NCI-H69 (cell line): ENCODE measurements around the gene BICD1.
A peak's percentile ranks its signal among the peaks of the same experiment; 100 is the strongest.
"Not testable (repeated sequence)": the region's sequence is repeated elsewhere in the genome, so short reads cannot be mapped to it uniquely, and the experiment has no call there.

ENCODE experiments used
- DNase-seq: peaks from one replicate; lab custom pipeline; 2025; lab: John Stamatoyannopoulos, UW

BICD1 gene

DNA sequence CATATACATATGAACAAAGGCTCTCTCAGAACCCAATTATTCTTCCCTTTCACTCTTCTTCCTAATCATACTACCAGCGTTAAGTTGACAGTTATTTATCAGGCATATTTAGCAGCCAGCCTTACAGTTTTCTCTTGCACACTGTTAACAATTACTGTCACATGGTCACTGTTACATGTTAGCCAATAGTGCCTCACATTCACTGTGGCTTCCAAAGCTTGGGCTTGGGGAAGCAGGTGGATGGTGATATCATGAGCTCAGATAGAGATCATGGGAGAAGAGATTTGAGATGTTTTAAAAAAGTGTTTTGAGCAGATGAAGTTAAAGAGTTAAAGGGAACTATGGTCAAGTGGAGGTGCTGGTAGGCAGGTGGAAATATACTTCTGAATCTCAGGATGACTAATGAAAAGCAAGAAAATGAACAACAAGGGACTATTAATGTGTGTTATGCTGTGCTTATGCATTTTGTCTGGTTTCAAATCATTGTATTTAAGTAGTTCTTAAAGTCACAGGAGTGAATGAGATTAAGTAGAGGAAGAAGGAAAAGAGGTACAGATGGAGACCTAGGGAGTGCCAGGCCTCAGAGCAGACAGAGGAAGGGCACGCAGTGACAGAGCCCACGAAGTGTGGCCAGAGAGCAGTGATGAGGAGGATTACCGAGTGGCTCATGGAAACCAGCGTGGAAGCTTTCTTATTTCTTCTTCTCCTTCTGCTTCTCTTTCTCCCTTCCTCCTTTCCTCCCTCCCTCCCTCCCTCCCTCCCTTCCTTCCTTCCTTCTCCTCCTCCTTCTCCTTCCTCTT, 39.6 kb downstream of the BICD1 start:
- no peak for DNase-seq

DNA sequence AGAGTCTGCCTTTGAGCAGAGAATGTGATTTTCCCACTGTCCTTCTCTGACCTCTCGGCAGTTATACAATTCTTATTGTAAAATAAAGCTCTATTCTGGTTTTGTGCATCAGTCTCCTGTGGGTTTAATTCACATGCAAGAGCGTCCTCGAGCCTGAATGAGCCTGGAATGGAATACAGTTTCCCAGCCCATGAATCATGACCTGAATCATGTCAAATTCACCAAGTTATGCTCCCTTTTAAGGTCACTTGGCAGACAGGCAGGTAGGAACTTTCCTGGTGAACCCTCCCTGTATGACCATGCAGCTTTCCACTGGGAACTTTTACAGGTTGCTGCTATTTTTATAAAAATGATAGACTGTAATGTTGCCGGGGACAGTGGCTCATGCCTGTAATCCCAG, 41.7 kb downstream of the BICD1 start:
- DNase-seq: no peak

DNA sequence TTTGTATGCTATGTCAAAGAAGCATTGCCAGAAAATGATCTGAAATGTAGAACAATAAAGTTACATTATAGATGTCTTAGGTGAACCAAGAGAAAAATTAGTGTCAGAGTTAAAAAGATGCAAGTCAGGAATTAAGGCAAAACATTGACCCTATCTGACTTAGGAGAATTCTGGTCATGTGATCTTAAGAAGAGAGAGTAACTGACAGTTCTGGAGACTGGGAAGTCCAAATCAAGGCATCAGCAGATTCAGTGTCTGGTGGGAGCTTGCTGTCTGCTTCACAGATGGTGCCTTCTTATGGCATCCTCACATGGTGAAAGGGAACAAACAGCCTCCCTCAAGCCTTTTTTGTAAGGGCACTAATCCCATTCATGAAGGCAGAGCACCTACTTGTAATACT, 42.8 kb downstream of the BICD1 start:
- DNase-seq: no peak

DNA sequence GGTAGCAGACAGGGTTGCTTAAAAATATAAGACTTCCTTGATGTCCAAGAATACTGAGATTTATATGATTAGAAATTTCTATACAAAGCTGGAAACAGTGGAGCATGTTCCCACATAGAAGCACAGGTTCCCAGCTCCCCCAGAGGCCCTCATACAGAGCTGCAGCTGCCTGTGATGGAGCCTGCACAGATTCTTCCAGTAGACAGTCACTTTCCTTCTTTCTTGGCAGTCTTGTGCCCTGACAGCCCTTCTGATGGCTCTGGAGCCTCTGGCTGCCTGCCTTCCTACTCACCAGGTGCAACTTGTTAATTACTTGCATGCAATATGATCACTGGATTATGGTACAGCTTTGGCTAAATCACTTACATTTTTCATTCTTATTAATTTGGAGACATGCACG, 44.4 kb downstream of the BICD1 start:
- DNase-seq: peak; percentile 66

DNA sequence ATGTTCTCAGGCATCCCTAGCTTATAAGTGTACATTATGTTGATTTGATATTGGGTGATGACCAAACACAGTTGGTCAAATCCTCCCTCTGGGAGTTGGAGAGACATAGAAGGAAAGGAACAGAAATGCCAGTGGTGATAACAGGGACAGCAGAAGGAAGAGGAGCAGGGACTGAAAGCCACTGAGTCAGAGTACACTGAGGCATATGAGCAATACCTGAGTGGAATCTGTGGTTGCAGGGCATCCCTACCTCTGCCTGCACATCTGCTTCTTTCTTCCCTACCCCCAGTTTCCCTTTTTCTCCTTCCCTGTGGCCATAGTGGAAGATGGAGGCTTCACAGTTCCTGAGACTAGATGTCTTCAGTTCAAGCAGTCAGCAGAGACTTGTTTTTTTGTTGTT, 44.9 kb downstream of the BICD1 start:
- no peak for DNase-seq

DNA sequence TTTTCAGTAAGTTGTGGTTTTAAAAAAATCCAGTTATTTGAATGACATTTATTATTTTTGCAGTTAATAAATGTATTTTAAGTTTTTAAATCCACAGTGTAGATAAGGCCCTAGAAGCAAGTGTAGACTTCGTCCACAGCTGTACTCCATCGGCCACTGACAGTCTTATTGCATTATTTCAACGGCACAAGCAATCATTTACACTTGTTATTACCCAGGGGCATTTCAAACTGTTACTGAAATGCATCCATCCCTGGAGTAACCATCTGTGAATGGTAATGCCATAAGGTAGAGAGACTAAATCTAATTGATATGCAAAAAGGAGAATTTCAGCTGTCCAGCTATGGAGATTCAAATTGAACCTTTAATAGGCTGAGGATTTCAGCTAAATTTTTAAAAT, 48.4 kb downstream of the BICD1 start:
- peak; percentile 98 for DNase-seq

DNA sequence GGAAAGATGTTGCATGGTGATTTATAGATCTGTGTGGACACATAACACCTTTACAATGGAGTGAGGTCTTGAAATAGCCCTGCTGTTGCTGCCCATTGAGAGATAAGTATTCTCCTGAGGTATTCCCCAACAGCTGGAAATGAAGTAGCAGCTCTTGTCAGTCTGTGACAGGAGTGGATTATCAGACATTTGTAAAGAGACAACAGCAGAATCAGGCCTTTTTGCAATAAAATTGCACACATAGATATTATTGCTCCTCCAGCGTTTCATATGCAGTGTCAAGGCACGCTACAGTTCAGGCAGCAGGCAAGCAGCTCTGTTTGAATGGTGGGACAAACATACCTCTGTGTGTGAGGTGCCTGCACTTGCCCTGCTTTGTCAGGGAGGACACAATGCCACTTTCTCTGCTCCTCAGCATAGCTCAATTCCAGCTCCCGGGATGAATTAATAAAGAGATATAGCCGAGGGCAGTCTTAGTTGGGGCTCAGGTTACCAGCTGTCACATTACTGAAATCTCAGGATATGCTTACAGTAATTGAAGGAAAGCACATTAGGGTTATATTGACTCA, 49.4 kb downstream of the BICD1 start:
- DNase-seq: peak; percentile 100

DNA sequence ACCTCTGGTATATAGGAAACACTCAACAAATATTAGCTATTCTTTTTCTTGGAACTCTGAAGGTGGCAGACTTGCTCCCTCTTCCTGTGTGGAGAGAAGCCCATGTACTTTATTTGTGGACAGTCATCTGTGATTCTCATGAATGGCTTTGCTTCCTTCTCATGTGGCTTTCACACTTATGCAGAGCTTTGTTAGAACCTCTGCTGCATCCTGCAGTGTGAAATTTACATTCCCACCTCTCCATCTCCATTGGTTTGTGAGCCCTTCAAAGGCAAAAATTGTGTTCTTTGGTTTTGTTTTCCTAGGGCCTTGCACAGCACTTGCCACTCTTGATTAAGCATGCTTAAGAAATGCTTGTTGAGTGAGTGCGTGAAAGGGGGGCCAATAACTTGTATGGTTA, 51.9 kb downstream of the BICD1 start:
- DNase-seq: no peak

DNA sequence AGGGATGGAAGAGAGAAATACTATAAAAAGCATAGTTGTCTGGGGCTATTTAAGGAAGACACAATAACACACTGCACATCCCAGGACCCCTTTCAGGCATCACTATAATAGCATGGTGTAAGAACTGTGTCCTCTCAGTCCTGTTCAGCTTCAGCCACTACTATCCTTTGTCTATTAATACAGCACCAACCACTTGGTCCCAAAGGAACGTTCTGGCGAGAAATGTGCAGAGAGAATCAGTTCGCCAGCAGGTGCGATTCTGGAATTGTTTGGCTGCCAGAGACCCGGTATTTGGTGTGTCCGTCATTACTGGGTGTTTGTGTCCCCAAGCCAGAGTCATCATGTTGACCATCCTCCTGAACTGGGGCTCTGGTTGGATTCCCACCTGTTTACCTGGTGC, 52.7 kb downstream of the BICD1 start:
- no peak for DNase-seq

DNA sequence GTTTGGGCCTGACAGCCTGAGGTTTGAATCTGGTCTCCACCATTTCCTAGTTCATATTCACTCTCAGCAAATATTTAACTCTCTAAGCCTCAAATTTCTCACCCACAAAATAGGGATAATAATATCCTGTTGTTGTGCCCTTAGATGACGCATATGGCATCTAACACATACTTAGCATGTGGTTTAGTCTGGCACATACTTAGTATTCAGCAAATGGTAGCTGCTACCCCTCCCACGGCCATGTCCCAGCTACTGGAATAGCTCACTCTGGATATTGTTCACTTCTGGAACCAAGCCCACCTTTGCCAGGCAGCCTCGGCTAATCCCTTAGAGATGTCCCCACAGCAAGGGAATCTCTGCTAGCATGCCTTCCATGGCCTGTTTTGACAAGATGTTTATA, 53.3 kb downstream of the BICD1 start:
- DNase-seq: no peak

DNA sequence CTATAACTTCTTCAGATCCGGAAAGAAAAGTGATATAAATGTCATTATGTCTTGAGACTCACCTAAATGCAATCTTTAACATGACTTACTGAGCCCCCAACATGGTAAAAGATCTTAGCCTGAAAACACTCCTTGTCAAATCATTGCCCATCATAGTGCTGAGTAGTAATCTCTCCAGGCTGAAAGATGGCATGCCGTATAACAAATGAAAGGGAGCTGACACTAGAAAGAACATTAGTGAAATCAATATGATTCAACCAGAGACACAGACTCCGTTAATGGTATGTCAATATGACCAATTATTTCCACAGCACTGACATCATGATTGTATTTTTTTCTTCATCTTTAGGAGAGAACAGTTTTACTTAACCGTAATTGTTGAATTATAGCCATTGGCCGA, 54.4 kb downstream of the BICD1 start:
- no peak for DNase-seq

DNA sequence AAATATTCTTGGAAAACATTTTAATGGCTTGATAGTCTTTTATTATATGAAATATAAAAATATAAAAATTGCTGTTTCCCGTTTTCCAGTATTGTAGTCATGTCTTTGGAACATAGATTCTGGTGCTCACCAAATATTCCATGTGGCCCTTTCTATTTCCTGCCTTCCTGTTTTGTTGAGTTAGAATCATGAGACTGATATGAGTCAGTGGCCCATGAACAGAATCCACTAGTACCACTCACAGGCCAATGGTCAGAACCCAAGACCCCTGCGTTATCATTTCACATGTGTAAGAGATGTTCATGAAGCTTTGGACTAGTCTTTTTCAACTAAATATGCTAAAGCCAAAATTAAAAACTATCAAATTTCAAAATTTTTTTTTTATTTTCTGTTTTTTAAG, 56.9 kb downstream of the BICD1 start:
- DNase-seq: no peak

DNA sequence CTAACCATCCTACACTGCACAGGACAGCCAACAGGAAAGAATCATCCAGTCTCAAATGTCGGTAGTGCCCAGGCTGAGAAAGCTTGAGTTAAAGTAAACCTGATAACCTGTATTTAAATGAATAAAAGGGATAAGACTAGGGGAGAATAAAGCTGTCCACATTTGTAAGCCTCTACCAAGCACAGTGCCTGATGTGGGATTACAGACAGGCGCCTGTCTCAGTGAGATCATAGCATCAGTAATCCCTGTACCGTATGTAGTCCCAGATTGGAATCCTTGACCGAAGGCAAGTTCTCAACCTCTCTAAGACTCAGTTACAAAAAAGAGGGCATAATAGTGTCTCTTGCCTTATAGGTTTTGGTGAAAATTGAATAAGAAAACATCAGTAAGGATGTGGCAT, 59.9 kb downstream of the BICD1 start:
- no peak for DNase-seq

DNA sequence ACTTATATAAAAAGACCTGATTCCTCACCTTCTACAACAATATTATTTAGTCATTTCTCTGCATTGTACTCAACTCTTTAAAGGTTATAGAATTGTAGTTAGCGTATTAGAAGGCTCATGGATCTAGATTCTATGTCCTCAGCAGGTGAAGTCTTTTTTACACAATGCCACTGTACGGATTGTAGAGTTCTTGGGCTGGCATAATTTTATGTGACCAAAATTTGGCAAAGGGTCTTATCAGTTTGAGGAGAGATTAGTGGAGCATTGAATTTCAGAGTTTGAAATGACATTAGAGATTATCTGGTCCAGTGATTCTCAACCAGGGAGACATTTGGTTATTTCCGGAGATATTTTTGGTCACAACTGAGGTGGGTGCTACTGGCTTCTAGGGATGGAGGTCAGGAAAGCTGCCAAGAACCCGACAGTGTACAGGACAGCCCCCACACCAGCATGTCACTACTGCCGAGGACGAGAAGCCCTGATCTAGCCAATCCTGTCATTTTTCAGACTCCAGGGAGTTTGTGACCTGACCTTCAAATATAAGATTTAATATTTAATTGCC, 63.9 kb downstream of the BICD1 start:
- DNase-seq: no peak

DNA sequence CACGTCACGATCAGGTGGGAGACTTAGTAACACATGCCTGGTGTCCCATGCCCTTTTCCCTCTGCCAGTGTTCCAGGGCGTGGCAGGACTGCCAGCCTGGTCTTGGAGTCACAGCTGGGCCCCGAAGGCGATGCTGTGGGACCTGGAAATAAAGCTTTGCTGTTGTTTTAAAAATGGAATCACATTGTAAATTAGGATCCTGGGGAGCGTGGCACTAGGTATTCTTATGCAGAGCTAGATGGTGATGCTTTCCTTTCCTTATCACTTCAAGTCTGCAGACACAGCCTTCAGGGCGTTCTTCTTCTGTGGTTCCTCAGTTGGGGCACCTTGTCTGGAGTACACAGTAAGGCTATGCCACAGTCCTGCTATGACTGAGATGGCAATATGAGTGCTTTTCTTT, 64.6 kb downstream of the BICD1 start:
- DNase-seq: no peak

DNA sequence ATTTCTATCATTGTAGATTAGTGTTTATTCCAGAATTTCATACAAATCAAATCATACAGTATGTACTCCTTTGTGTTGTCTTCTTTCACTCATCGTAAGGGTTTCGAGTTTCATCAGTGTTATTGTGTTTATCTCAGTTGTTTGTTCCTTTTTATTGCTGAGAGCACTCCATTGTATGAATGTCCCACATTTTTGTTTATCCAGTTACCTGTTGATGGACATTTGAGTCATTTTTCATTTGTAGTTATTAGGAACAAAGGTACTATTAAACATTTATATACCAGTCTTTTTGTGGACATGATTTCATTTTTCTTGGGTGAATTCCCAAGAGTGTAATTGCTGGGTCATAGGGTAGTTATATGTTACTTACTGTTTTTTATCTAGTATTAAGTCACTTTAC, 70.0 kb downstream of the BICD1 start:
- no peak for DNase-seq

DNA sequence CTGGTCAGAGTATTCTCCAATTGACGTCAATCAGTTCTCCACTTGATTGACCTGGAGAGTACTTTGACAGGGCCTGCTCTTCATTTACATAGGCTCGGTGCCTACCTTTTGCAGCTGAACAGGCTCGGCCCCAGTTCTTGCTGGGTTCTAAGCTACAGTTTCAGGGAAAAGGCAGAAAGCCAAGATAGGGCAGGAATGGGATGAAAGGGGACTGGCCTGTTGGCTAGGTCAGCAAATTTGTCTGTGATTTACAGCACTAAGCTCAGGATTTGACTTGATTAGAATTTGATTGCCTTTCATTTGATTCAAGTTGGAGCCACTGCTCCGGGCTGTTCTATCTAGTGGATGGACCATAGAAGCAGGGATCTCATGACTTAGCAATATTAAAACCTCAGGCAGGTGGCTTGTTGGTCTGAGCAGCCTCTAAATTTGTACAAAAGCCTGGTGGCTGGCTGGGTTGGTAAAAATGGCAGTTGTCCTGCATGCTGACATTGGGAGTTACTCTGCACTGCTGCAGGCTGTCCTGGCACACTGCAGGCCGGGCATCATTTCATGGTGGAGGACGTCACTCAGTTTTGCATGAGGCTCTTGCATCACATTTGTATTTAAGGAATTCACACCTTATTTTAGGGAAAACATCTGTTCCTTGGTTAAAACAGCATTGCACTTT, 71.8 kb downstream of the BICD1 start:
- no peak for DNase-seq

DNA sequence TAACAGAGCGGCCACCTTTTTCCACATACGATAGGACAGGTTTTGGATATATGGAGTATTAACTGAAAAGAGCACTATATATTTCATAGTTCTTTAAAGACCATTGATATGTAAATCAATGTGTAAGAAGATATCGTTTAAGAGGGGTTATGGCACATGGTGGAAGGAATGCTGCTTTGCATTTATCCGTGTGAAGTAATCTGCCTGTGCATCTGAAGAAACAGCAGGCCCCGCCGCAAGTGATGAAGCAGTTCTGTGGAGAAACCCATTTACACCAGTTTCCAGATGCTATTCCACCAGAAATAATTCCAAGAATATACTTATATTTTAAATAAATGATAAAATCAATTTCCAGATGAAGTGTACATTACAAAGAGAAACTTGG, 72.4 kb downstream of the BICD1 start:
- no peak for DNase-seq

DNA sequence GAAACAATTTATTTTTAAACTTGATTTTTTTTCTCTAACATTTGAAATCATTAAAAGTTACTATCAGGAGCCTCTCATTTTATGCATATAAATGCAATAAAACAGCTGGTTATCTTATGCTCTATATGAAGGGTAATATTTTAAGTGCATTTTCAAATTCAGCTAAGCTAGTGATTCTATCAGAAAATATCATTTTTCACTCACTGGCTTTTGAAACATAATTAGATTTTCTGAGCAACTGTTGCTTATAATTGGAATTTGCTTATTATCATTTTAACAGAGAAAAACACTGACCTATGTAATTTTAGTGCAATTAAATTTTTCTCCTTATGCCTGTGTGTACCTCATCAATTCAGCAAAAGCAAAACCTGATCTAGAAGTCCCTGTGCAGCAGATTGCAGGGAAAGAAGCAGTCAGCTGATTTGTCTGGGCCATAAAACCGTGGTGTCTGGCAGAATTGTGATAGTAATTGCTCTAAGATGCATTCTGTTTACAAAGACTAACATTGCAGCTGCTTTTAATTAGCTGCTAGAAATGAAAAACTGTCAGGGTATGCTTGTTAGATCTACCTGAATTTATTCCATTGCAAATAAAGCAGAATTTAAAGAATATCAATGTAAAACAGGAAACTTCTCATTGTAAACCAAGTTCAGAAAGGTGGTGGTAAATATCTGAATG, 75.0 kb downstream of the BICD1 start:
- DNase-seq: peak; percentile 93

DNA sequence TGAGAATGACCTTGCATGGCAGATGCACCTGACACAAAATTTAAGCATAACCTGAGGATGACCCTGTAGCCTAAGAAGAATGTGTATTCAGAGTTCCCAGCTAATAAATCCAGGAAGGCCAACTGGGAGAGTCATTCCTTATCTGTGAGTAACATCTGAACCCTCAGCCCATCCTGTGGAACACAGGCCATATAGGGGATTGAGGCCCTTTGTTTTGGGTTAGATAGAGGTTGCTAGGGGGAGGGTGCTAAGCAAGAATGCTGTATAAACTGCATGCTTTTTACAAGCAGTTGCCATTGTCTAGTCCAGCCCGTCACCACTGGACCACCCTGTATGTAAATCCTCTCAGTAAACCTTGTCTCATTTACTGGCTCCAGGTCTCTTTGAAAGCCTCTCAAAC, 77.0 kb downstream of the BICD1 start:
- no peak for DNase-seq

DNA sequence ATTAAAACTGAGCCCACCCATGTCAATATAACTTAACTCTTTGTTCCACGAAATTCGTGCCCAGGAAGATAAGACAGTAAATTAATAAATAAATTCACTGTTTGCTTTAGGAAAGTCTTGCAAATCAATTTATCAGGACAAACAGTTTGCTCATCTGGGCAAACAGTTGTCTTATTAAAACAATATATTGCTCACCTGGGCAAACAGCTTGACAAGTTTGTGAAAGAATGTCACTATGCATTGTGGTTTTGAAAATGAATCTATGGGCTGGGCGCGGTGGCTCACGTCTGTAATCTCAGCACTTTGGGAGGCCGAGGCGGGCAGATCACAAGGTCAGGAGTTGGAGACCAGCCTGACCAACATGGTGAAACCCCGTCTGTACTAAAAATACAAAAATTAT, 80.5 kb downstream of the BICD1 start:
- DNase-seq: not testable (repeated sequence)

DNA sequence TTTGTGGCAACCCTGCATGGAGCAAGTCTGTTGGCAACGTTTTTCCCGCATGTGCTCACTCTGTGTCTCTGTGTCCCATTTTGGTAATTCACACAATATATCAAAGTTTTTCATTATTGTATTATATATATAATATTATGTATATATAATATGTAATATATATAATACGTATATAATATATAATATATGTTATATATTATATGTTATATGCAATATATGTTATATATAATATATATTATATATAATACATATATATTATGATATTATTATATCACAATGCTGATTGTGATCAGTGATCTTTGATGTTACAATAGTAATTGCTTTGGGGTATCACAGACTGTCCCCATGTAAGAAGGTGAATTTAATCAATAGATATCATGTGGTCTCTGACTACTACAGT, 84.8 kb downstream of the BICD1 start:
- no peak for DNase-seq
